ENCODE data around the gene HIVEP3.

HIVEP3 gene

GRCh38 chr1:41474490-41475271, 444.0 kb downstream of the HIVEP3 start:
- no peak for DNase-seq

- no peak for DNase-seq
Measured at GRCh38 chr1:41473738-41474362, 444.9 kb downstream of the HIVEP3 start.

- DNase-seq: no peak
Measured at GRCh38 chr1:41471658-41472057, 447.1 kb downstream of the HIVEP3 start.

GRCh38 chr1:41469706-41470105, 449.0 kb downstream of the HIVEP3 start:
- no peak for DNase-seq

GRCh38 chr1:41468122-41468762, 450.5 kb downstream of the HIVEP3 start:
- no peak for DNase-seq

- DNase-seq: no peak
Measured at GRCh38 chr1:41467673-41468072, 451.0 kb downstream of the HIVEP3 start.

- no peak for DNase-seq
Measured at GRCh38 chr1:41466146-41466545, 452.6 kb downstream of the HIVEP3 start.

- DNase-seq: no peak
Measured at GRCh38 chr1:41465741-41466140, 453.0 kb downstream of the HIVEP3 start.

- DNase-seq: no peak
Measured at GRCh38 chr1:41464885-41465284, 453.8 kb downstream of the HIVEP3 start.

GRCh38 chr1:41463516-41463915, 455.2 kb downstream of the HIVEP3 start:
- DNase-seq: no peak

GRCh38 chr1:41462680-41463004, 456.1 kb downstream of the HIVEP3 start:
- DNase-seq: no peak

- no peak for DNase-seq
Measured at GRCh38 chr1:41461790-41462679, 456.7 kb downstream of the HIVEP3 start.

- DNase-seq: no peak
Measured at GRCh38 chr1:41456847-41457540, 461.7 kb downstream of the HIVEP3 start.

All from activated T-cell treated with anti-CD3 and anti-CD28 coated beads for 4 hours (primary cell).